Activated naive CD8-positive, alpha-beta T cell (primary cell): ENCODE measurements around the gene OAS3.

Source experiments
- H3K27ac Mint-ChIP-seq: one replicate; pipeline ENCODE4 v1.8.0; 2021; ENCODE audit warnings: mixed read lengths
- H3K27me3 Mint-ChIP-seq: one replicate; pipeline ENCODE4 v1.8.0; 2021; ENCODE audit warnings: mixed read lengths
- H3K36me3 Mint-ChIP-seq: one replicate; pipeline ENCODE4 v1.8.0; 2021; ENCODE audit warnings: mixed read lengths
- H3K4me1 Mint-ChIP-seq: one replicate; pipeline ENCODE4 v1.8.0; 2021; ENCODE audit warnings: low read depth, mixed read lengths
- H3K4me3 Mint-ChIP-seq: one replicate; pipeline ENCODE4 v1.8.0; 2021; ENCODE audit warnings: mild to moderate bottlenecking, mixed read lengths
- H3K9me3 Mint-ChIP-seq: one replicate; pipeline ENCODE4 v1.8.0; 2021; ENCODE audit warnings: low read depth, mixed read lengths

Gene OAS3

DNA sequence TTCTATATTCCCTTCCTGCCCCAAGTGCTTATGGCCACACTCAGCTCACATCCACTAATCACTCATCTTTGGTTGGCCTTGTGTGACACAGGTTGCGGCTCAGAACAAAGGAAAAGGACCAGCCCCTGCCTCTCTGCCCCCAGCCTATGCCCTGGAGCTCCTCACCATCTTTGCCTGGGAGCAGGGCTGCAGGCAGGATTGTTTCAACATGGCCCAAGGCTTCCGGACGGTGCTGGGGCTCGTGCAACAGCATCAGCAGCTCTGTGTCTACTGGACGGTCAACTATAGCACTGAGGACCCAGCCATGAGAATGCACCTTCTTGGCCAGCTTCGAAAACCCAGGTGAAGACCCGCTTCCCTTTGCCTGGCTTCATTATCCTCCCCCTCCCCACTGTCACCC is 24.3 kb downstream of the OAS3 start:
- H3K36me3 Mint-ChIP-seq: peaks cover 33% of the 10 kb centered on the region
- H3K27ac Mint-ChIP-seq: no peak overlapping the region
- H3K4me3 Mint-ChIP-seq: no peak overlapping the region
- H3K4me1 Mint-ChIP-seq: peaks cover 7% of the 10 kb centered on the region
- H3K27me3 Mint-ChIP-seq: no peaks in the 10 kb centered on the region
- peaks cover 6% of the 10 kb centered on the region for H3K9me3 Mint-ChIP-seq

- H3K4me3 Mint-ChIP-seq: no peak overlapping the region
- H3K27ac Mint-ChIP-seq: no peak overlapping the region
- H3K4me1 Mint-ChIP-seq: peaks cover 7% of the 10 kb centered on the region
- no peaks in the 10 kb centered on the region for H3K27me3 Mint-ChIP-seq
- H3K9me3 Mint-ChIP-seq: peaks cover 6% of the 10 kb centered on the region
- H3K36me3 Mint-ChIP-seq: peaks cover 29% of the 10 kb centered on the region
These were observed 25.1 kb downstream of the OAS3 start for GRCh38 chr12:112963227-112963861.

- no peak overlapping the region for H3K4me3 Mint-ChIP-seq
- H3K36me3 Mint-ChIP-seq: peaks cover 29% of the 10 kb centered on the region
- peaks cover 6% of the 10 kb centered on the region for H3K9me3 Mint-ChIP-seq
- H3K27me3 Mint-ChIP-seq: no peaks in the 10 kb centered on the region
- no peak overlapping the region for H3K27ac Mint-ChIP-seq
- peaks cover 7% of the 10 kb centered on the region for H3K4me1 Mint-ChIP-seq
These were observed 25.9 kb downstream of the OAS3 start for GRCh38 chr12:112964067-112964670.

GRCh38 chr12:112964915-112965314 is 26.6 kb downstream of the OAS3 start:
- H3K4me3 Mint-ChIP-seq: no peak overlapping the region
- H3K36me3 Mint-ChIP-seq: peaks cover 28% of the 10 kb centered on the region
- H3K27ac Mint-ChIP-seq: no peak overlapping the region
- H3K27me3 Mint-ChIP-seq: no peaks in the 10 kb centered on the region
- no peaks in the 10 kb centered on the region for H3K9me3 Mint-ChIP-seq
- peaks cover under 1% of the 10 kb centered on the region for H3K4me1 Mint-ChIP-seq

DNA sequence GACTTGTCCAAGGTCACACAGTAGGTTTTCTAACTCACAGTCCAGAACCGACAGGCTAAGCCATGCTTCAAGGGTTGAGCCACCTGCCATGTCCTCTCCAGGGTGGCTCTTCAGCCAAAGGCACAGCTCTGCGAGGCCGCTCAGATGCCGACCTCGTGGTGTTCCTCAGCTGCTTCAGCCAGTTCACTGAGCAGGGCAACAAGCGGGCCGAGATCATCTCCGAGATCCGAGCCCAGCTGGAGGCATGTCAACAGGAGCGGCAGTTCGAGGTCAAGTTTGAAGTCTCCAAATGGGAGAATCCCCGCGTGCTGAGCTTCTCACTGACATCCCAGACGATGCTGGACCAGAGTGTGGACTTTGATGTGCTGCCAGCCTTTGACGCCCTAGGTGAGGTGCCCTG is 27.4 kb downstream of the OAS3 start:
- H3K4me3 Mint-ChIP-seq: no peak overlapping the region
- no peaks in the 10 kb centered on the region for H3K27me3 Mint-ChIP-seq
- no peaks in the 10 kb centered on the region for H3K4me1 Mint-ChIP-seq
- H3K36me3 Mint-ChIP-seq: peaks cover 27% of the 10 kb centered on the region
- no peaks in the 10 kb centered on the region for H3K9me3 Mint-ChIP-seq
- no peak overlapping the region for H3K27ac Mint-ChIP-seq

GRCh38 chr12:112967306-112967705 is 29.0 kb downstream of the OAS3 start:
- H3K27ac Mint-ChIP-seq: no peak overlapping the region
- no peak overlapping the region for H3K4me3 Mint-ChIP-seq
- H3K9me3 Mint-ChIP-seq: no peaks in the 10 kb centered on the region
- H3K27me3 Mint-ChIP-seq: no peaks in the 10 kb centered on the region
- H3K36me3 Mint-ChIP-seq: peaks cover 18% of the 10 kb centered on the region
- H3K4me1 Mint-ChIP-seq: no peaks in the 10 kb centered on the region

DNA sequence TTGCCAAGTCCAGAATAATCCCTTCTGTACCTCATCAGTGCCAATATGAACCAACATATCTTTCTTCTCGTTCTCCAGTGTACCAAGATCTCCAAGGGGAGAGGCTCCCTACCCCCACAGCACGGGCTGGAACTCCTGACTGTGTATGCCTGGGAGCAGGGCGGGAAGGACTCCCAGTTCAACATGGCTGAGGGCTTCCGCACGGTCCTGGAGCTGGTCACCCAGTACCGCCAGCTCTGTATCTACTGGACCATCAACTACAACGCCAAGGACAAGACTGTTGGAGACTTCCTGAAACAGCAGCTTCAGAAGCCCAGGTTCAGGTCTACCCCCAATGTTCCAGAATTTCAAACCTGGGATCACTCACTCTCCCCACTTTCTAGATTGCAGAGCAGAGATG is 29.6 kb downstream of the OAS3 start:
- Mint-ChIP-seq H3K27me3 (no peaks in the 10 kb centered on the region), H3K27ac (no peak overlapping the region), H3K9me3 (no peaks in the 10 kb centered on the region), H3K36me3 (peaks cover 17% of the 10 kb centered on the region), H3K4me1 (no peaks in the 10 kb centered on the region), H3K4me3 (no peak overlapping the region)

- H3K36me3 Mint-ChIP-seq: peaks cover 15% of the 10 kb centered on the region
- no peaks in the 10 kb centered on the region for H3K27me3 Mint-ChIP-seq
- H3K4me1 Mint-ChIP-seq: no peaks in the 10 kb centered on the region
- H3K4me3 Mint-ChIP-seq: no peak overlapping the region
- H3K27ac Mint-ChIP-seq: peak overlapping the region; percentile 34
- no peaks in the 10 kb centered on the region for H3K9me3 Mint-ChIP-seq
These were observed 31.5 kb downstream of the OAS3 start for GRCh38 chr12:112969547-112970306.

DNA sequence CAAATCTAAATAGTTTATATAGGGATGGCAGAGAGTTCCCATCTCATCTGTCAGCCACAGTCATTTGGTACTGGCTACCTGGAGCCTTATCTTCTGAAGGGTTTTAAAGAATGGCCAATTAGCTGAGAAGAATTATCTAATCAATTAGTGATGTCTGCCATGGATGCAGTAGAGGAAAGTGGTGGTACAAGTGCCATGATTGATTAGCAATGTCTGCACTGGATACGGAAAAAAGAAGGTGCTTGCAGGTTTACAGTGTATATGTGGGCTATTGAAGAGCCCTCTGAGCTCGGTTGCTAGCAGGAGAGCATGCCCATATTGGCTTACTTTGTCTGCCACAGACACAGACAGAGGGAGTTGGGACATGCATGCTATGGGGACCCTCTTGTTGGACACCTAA is 32.1 kb downstream of the OAS3 start:
- Mint-ChIP-seq H3K27ac (peak overlapping the region; percentile 34), H3K4me1 (no peaks in the 10 kb centered on the region), H3K9me3 (no peaks in the 10 kb centered on the region), H3K27me3 (no peaks in the 10 kb centered on the region), H3K36me3 (peaks cover 15% of the 10 kb centered on the region), H3K4me3 (no peak overlapping the region)

DNA sequence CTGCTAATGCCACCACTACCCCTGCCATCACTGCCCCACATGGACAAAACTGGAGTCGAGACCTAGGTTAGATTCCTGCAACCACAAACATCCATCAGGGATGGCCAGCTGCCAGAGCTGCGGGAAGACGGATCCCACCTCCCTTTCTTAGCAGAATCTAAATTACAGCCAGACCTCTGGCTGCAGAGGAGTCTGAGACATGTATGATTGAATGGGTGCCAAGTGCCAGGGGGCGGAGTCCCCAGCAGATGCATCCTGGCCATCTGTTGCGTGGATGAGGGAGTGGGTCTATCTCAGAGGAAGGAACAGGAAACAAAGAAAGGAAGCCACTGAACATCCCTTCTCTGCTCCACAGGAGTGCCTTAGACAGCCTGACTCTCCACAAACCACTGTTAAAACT is 33.0 kb downstream of the OAS3 start:
- peaks cover 14% of the 10 kb centered on the region for H3K36me3 Mint-ChIP-seq
- no peaks in the 10 kb centered on the region for H3K27me3 Mint-ChIP-seq
- no peaks in the 10 kb centered on the region for H3K9me3 Mint-ChIP-seq
- H3K4me3 Mint-ChIP-seq: no peak overlapping the region
- H3K27ac Mint-ChIP-seq: no peak overlapping the region
- no peaks in the 10 kb centered on the region for H3K4me1 Mint-ChIP-seq

- peaks cover 9% of the 10 kb centered on the region for H3K36me3 Mint-ChIP-seq
- peaks cover 11% of the 10 kb centered on the region for H3K4me1 Mint-ChIP-seq
- no peaks in the 10 kb centered on the region for H3K27me3 Mint-ChIP-seq
- no peak overlapping the region for H3K27ac Mint-ChIP-seq
- no peaks in the 10 kb centered on the region for H3K9me3 Mint-ChIP-seq
- no peak overlapping the region for H3K4me3 Mint-ChIP-seq
These were observed 34.9 kb downstream of the OAS3 start for GRCh38 chr12:112973011-112973735.

DNA sequence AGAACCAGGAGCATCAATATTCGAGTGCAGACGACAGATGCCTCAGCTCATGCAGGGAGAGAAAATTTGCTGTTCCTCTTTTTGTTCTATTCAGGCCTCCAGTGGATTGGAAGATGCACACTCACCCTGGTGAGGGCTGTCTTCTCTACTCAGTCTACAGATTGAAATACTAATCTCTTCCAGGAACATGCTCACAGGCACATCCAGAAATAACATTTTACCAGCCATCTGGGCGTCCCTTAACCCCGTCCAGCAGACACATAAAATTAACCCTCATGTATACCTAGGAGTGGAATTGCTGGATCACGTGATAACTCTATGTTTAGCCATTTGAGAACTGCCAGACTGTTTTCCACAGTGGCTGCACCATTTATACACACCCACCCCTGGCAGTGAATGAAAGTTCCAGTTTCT is 35.6 kb downstream of the OAS3 start:
- Mint-ChIP-seq H3K27me3 (no peaks in the 10 kb centered on the region), H3K4me1 (peaks cover 11% of the 10 kb centered on the region), H3K36me3 (peaks cover 9% of the 10 kb centered on the region), H3K9me3 (no peaks in the 10 kb centered on the region), H3K4me3 (no peak overlapping the region), H3K27ac (no peak overlapping the region)

GRCh38 chr12:112974904-112975303 is 36.6 kb downstream of the OAS3 start:
- H3K27ac Mint-ChIP-seq: no peak overlapping the region
- peaks cover 16% of the 10 kb centered on the region for H3K4me1 Mint-ChIP-seq
- H3K4me3 Mint-ChIP-seq: no peak overlapping the region
- peaks cover 4% of the 10 kb centered on the region for H3K36me3 Mint-ChIP-seq
- H3K9me3 Mint-ChIP-seq: no peaks in the 10 kb centered on the region
- no peaks in the 10 kb centered on the region for H3K27me3 Mint-ChIP-seq

GRCh38 chr12:112977139-112977538 is 38.9 kb downstream of the OAS3 start:
- peak overlapping the region; percentile 98 for H3K27ac Mint-ChIP-seq
- H3K4me3 Mint-ChIP-seq: no peak overlapping the region
- no peaks in the 10 kb centered on the region for H3K27me3 Mint-ChIP-seq
- peaks cover 6% of the 10 kb centered on the region for H3K36me3 Mint-ChIP-seq
- peaks cover 4% of the 10 kb centered on the region for H3K9me3 Mint-ChIP-seq
- H3K4me1 Mint-ChIP-seq: peaks cover 37% of the 10 kb centered on the region

DNA sequence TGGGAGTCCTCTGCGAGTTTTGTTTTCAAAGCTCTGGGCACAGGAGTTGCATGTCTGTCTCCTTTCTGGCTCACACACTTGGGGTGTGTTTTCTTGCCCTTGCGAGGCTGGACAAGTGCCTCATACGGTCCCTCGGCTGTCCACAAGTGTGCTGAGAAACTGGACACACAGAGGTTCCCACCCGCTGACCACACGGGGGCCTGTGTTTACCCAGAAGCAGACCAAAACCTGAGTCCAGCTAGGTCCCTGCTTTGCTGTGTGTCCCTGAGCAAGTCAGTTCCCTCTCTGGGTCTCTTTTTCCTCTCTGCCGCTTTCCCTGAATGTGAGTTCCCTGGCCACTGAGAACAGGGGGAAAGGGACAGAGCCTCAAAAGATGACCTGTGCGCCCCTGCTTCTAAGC is 39.4 kb downstream of the OAS3 start:
- H3K4me3 Mint-ChIP-seq: peak overlapping the region; percentile 96
- peaks cover 42% of the 10 kb centered on the region for H3K4me1 Mint-ChIP-seq
- H3K36me3 Mint-ChIP-seq: peaks cover 11% of the 10 kb centered on the region
- H3K27me3 Mint-ChIP-seq: no peaks in the 10 kb centered on the region
- peaks cover 4% of the 10 kb centered on the region for H3K9me3 Mint-ChIP-seq
- peak overlapping the region; percentile 98 for H3K27ac Mint-ChIP-seq
